ENCODE measurements around the gene PHF21B. TPM values are rescaled to one million over a fixed set of nuclear protein-coding genes. Genes with fewer than 3 reads are reported as not detected.

PHF21B gene
- total RNA-seq, 1 donor from 2014 or later = not detected

- DNase-seq (ENCODE audit: low spot score in 2 of 2) = no peak
- intact Hi-C loops (cut with DNase I) = no loop called here
- Histone ChIP-seq H3K4me3 (peak overlapping the region; percentile 59 to 73), H3K9me3 (no peaks in the 10 kb centered on the region), H3K4me1 (peaks cover 15 to 27% of the 10 kb centered on the region in 2 donors), H3K36me3 (no peaks in the 10 kb centered on the region), H3K27ac (peak overlapping the region; percentile 1 to 38), H3K27me3 (peaks cover 3% of the 10 kb centered on the region)
- TF ChIP-seq, protein P1, sequence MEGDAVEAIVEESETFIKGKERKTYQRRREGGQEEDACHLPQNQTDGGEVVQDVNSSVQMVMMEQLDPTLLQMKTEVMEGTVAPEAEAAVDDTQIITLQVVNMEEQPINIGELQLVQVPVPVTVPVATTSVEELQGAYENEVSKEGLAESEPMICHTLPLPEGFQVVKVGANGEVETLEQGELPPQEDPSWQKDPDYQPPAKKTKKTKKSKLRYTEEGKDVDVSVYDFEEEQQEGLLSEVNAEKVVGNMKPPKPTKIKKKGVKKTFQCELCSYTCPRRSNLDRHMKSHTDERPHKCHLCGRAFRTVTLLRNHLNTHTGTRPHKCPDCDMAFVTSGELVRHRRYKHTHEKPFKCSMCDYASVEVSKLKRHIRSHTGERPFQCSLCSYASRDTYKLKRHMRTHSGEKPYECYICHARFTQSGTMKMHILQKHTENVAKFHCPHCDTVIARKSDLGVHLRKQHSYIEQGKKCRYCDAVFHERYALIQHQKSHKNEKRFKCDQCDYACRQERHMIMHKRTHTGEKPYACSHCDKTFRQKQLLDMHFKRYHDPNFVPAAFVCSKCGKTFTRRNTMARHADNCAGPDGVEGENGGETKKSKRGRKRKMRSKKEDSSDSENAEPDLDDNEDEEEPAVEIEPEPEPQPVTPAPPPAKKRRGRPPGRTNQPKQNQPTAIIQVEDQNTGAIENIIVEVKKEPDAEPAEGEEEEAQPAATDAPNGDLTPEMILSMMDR (IDR thresholded peaks at IDR 0.05) = no peak
Observed at GRCh38 chr22:45007391-45008185, 2.2 kb downstream of the PHF21B start.

- DNase-seq (ENCODE audit: low spot score in 2 of 2) = no peak
- H3K36me3 ChIP-seq = no peaks in the 10 kb centered on the region
- intact Hi-C loops (cut with DNase I) = no loop called here
- H3K27me3 ChIP-seq = peaks cover 3% of the 10 kb centered on the region
- H3K9me3 ChIP-seq = no peaks in the 10 kb centered on the region
- TF ChIP-seq, protein P1 (IDR thresholded peaks at IDR 0.05) = no peak
- peak overlapping the region; percentile 59 to 73 for H3K4me3 ChIP-seq
- peaks cover 15 to 27% of the 10 kb centered on the region in 2 donors for H3K4me1 ChIP-seq
- peak overlapping the region; percentile 1 to 40 for H3K27ac ChIP-seq
Observed at GRCh38 chr22:45006964-45007390, 2.8 kb downstream of the PHF21B start.

DNA sequence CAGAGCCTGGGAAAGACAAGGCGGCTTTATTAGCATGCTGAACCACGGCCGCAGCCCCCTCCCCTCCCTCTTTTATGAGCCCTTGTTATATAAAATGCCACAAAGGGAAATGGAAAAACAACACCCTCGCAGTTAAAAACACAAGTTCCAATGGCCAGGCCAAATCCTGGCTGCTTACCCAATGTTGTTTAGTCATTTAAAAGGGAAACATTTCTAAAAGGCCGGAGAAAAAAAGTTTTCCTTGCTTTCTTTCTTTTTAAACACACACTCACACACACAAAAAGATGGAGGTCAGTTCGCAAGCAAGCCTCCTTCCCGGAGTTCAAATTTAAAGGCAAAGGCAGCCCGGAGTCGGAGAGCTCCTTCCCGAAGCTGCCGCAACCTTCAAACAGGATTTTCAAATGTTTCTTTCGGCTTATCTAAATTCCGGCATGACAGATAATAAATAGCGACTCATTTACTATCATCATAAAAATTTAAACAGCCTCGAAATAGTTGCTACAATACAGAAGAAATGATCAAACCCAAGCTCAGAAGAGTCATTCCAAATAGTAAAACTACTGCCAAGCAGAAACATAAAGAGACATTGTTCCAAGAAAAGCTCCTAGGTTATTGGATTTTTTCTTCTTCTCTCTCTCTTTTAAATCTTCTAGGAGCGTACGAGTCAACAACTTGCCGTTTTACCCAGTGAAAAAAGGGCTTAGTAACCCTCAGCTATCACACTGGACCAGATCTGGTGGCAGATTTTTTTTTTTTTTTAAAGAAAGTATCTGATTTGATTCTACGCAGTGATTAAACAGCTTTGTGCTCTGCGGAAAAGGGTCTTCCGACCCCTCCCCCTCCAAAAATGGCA, 3.5 kb downstream of the PHF21B start:
- Histone ChIP-seq H3K27me3 (peaks cover 3% of the 10 kb centered on the region), H3K4me3 (peak overlapping the region; percentile 59 to 73), H3K36me3 (no peaks in the 10 kb centered on the region), H3K27ac (peak overlapping the region; percentile 1 to 40), H3K9me3 (no peaks in the 10 kb centered on the region), H3K4me1 (peaks cover 15 to 27% of the 10 kb centered on the region in 2 donors)
- TF ChIP-seq, protein P1 (IDR thresholded peaks at IDR 0.05) = no peak
- no peak for DNase-seq (ENCODE audit: low spot score in 2 of 2)
- intact Hi-C loops (cut with DNase I) = no loop called here

- intact Hi-C loops (cut with DNase I) = no loop called here
- H3K27ac ChIP-seq = no peak overlapping the region
- no peaks in the 10 kb centered on the region for H3K27me3 ChIP-seq
- H3K36me3 ChIP-seq = no peaks in the 10 kb centered on the region
- no peak for DNase-seq (ENCODE audit: low spot score in 2 of 2)
- TF ChIP-seq, protein P1 (IDR thresholded peaks at IDR 0.05) = no peak
- peaks cover 0 to 2% of the 10 kb centered on the region in 2 donors for H3K4me1 ChIP-seq
- no peaks in the 10 kb centered on the region for H3K9me3 ChIP-seq
- no peak overlapping the region for H3K4me3 ChIP-seq
Observed at GRCh38 chr22:45001653-45002052, 8.2 kb downstream of the PHF21B start.

DNA sequence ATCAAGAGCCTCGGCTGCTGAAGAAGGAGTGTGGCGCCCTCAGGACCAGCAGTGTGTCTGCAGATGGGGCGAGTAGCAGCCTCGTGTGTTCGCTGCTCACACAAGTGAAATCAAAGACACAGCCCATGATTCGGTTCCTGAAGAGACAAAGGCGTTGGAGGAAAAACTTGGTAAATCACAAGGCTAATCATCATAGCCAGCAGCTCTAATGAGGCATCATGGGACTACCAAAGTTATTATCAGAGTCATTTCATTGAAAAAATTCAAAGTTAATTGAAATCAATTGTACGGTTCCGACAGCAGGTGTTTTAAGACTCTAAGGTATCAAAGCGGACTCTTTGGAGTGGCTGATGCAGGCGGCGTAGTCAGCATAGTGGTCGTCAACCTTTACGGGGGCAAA, 9.5 kb downstream of the PHF21B start:
- DNase-seq (ENCODE audit: low spot score in 2 of 2) = no peak
- H3K4me1 ChIP-seq = no peaks in the 10 kb centered on the region
- no peak overlapping the region for H3K4me3 ChIP-seq
- no peaks in the 10 kb centered on the region for H3K9me3 ChIP-seq
- H3K27me3 ChIP-seq = no peaks in the 10 kb centered on the region
- TF ChIP-seq, protein P1 (IDR thresholded peaks at IDR 0.05) = no peak
- no peaks in the 10 kb centered on the region for H3K36me3 ChIP-seq
- intact Hi-C loops (cut with DNase I) = no loop called here
- no peak overlapping the region for H3K27ac ChIP-seq
